Measurements from ENCODE around the gene KCNK1.

The KCNK1 gene

DNA sequence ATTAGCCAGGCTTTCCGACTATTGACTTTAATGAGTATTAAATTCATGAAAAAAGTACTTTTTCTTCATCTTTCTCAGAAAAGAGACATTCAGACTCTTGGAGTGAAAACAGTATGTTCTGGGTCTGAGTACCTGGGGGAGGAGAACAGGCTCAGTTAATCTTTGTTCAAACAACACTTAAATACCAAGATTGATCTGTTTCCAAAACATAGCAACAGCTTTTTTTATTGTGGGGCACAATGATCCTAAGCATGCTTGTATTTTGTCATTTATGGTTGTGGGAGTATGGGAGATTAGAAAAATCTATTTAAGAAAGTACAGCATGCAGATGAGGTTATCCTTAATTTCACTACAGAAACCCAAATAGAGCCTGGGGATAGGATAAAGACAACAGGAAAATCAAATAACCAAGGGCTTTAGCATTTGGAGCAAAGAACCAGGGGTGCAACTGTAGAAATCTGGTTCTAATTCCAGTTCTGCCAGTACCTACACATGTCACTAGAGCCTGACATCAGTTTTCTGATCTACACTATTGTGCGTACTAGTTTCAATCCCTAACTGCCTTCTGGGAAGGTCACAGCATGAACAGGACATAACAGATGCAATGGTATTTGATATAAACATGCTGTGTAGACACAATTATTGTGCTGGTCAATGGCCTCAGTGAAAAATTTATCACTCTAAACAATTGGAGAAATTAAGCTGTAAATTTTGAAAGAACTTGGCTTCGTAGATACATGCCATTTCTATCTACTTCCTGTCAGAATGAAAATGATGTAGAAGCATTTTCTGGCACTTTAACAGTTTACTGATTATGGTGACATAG, 91.2 kb downstream of the KCNK1 start:
- DNase-seq (ENCODE audit: low spot score) = no peak

- DNase-seq (ENCODE audit: low spot score) = peak; percentile 84
Measured at GRCh38 chr1:233707153-233707879, 93.4 kb downstream of the KCNK1 start.

DNA sequence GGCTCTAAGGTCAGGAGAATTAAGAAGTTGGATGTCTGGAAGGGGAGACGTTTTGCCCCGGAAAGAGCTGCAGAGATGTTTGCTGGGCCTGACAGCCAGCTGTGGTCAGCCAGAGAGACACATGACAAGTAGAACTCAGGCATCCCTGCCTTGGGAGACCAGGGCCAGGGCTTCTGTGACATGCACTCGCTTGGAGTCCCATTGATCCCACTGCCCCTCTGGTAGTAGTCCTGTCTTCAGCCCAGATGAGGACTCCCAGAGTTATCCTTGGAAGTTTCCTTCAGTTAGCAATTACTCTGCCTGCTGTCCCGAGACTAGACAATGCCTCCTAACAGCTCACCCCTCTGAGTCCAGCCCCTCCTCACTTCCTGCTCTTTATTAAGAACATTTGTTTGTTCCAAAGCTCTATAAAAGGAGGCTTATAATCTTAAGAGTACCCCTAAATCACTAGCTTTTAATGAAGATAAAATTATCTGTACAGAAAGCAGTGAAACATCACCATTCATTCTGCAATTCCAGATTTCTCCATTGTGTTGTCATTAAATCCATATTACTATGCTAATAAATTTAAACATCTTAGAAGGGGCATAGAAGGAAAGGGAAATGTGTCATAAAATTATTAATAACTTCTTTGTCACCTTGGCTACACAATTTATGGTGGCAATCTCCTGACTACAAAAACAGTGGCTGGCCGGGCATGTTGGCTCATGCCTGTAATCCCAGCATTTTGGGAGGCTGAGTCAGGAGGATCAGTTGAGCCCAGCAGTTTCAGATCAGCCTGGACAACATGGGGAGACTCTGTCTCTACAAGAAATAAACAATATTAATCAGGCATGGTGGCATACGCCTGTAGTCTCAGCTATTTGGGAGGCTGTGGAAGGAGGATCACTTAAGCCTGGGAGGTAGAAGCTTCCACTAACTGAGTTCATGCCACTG, 94.2 kb downstream of the KCNK1 start:
- DNase-seq (ENCODE audit: low spot score) = peak; percentile 24

DNA sequence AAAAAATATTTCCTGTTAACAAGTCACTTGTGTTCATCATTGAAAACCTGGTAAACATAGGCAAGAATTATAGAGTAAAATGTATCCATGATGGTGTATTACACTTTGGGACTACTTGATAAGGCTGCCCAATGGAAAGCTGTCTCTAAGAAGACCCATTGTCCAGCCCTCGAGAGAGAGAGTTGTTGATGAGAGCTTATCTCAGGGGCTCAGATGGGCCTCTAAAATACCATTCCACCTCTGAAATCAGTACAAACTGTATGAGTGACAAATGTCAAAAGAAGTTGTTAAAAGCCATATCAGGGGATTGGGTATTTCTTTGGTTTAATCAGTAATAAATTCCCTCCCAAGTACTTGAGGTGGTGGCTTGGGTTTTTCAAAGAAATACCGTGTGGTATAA, 96.1 kb downstream of the KCNK1 start:
- no peak for DNase-seq (ENCODE audit: low spot score)

DNA sequence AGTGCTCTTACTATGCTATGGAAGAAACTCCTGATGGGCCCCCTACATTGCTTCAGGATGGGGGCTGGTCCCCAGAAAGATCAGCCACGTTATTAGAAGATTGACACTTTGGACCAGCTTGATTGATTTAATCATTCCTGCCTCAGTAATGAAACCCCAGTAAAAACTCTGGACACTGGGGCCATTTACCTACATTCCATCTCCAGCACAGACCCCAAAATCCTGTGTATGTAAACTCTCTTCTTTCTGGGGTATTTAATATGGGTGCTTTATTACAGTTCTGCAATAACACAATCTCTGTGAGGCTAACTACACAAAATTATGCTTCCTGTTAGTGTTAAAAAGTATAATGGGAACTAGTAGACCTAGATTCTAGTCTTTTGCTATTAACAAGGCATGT, 96.6 kb downstream of the KCNK1 start:
- no peak for DNase-seq (ENCODE audit: low spot score)

DNA sequence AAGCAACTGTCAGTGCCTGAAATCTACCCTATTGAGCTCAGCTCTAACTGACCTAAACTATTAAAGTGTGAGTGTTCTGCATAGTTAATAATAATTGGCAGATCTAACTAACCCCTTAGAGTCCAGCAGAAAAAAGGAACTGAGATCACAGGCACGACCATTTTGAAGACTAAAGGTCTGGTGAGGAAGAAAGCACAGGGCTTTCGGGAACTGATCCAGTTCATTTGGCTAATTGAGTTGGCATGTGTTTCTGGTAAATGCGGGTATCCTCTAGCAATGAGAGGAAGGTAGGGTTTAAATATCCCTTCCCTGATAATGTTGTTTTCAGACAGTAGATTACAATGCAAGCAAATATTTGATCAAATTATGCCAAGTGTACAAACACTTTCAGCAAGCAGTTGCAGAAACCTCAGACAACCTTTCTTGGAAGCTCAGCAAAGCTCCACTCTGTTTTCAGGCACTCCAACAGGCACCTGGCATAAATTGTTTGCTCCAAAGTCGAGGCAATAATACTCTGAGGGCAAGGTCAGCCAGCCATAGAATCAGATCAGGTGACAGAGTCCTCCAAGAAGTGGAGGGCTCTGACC, 100.8 kb downstream of the KCNK1 start:
- DNase-seq (ENCODE audit: low spot score) = no peak

DNA sequence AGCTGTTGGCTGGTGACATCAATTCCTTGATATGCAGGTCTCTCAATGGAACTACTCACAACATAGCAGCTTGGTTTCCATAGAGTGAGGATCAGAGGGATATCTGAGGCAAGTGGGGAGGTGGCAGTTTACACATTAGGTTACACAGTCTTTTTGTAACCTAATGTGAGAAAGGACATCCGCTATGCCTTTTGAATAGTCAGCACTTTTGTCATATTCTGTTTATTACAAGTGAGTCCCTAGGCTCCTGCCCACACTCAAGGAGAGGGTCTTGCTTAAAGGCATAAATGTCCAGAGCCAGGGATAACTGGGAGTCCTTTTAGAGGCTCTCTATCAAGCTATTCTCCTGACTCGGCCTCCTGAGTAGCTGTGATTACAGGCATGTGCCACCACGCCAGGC, 104.2 kb downstream of the KCNK1 start:
- no peak for DNase-seq (ENCODE audit: low spot score)

DNA sequence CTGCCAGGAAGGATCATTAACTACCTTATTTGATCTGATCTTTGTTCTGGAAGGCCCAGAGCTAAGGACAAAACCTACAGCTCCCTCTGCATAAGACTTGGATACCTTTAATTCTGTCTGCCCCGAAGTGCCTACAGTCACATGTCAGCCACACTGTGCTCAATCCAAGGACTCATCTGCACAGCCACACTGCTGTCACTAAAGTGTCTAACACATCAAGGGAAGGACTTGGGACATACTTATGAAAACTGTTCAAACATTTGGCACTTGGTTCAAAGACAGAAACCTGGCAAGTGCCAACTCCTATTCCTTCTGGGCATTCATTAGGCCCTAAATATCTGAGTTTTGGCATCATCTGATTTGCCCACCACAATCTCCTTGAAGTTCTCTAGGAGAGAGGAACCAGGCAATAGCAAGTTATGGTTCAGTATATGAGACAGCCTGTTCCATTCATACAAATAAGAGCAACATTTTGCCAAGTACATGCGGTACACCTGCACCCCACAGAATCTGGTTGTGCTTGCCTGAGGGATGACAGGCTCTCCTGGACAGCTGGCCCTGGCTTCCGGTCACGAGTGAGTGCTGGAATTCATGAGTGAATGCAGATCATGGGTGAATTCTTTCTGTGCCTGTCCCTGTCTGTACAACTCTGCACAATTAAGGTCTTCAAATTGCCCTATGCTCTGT, 105.9 kb downstream of the KCNK1 start:
- no peak for DNase-seq (ENCODE audit: low spot score)

GRCh38 chr1:233721004-233721595, 107.2 kb downstream of the KCNK1 start:
- no peak for DNase-seq (ENCODE audit: low spot score)
